ENCODE results near the gene NYAP2. TPM values are rescaled to one million over a fixed set of nuclear protein-coding genes. Genes with fewer than 3 reads are reported as not detected.

Gene NYAP2
- total RNA-seq, 1 donor from 2014 or later = not detected

GRCh38 chr2:225415341-225415740 is 15.8 kb downstream of the NYAP2 start:
- DNase-seq = no peak
- intact Hi-C loops (cut with micrococcal nuclease) = no loop called here
- Histone ChIP-seq H3K9me3 (replicated peaks) (no peaks in the 10 kb centered on the region), H3K27ac (replicated peaks) (no peak overlapping the region), H3K27me3 (ENCODE audit: low read depth) (no peaks in the 10 kb centered on the region), H3K36me3 (no peaks in the 10 kb centered on the region), H3K4me1 (no peaks in the 10 kb centered on the region), H3K4me3 (no peak overlapping the region)
- no peak for TF ChIP-seq CTCF (IDR thresholded peaks at IDR 0.05; ENCODE audit: borderline replicate concordance)

- intact Hi-C loops (cut with micrococcal nuclease) = no loop called here
- Histone ChIP-seq H3K36me3 (no peaks in the 10 kb centered on the region), H3K4me3 (no peak overlapping the region), H3K9me3 (replicated peaks) (no peaks in the 10 kb centered on the region), H3K27ac (replicated peaks) (no peak overlapping the region), H3K27me3 (ENCODE audit: low read depth) (no peaks in the 10 kb centered on the region), H3K4me1 (no peaks in the 10 kb centered on the region)
- no peak for TF ChIP-seq CTCF (IDR thresholded peaks at IDR 0.05; ENCODE audit: borderline replicate concordance)
- DNase-seq = no peak
Measured at GRCh38 chr2:225415792-225416191, 16.3 kb downstream of the NYAP2 start.

GRCh38 chr2:225416616-225417367 is 17.3 kb downstream of the NYAP2 start:
- Histone ChIP-seq H3K36me3 (no peaks in the 10 kb centered on the region), H3K4me3 (no peak overlapping the region), H3K27ac (replicated peaks) (no peak overlapping the region), H3K27me3 (ENCODE audit: low read depth) (no peaks in the 10 kb centered on the region), H3K9me3 (replicated peaks) (no peaks in the 10 kb centered on the region), H3K4me1 (no peaks in the 10 kb centered on the region)
- no peak for TF ChIP-seq CTCF (IDR thresholded peaks at IDR 0.05; ENCODE audit: borderline replicate concordance)
- DNase-seq = no peak
- intact Hi-C loops (cut with micrococcal nuclease) = no loop called here

- DNase-seq = no peak
- intact Hi-C loops (cut with micrococcal nuclease) = no loop called here
- Histone ChIP-seq H3K27ac (replicated peaks) (no peak overlapping the region), H3K27me3 (ENCODE audit: low read depth) (no peaks in the 10 kb centered on the region), H3K9me3 (replicated peaks) (no peaks in the 10 kb centered on the region), H3K4me1 (no peaks in the 10 kb centered on the region), H3K4me3 (no peak overlapping the region), H3K36me3 (no peaks in the 10 kb centered on the region)
- no peak for TF ChIP-seq CTCF (IDR thresholded peaks at IDR 0.05; ENCODE audit: borderline replicate concordance)
Measured at GRCh38 chr2:225419033-225419432, 19.5 kb downstream of the NYAP2 start.

- Histone ChIP-seq H3K4me3 (no peak overlapping the region), H3K27ac (replicated peaks) (no peak overlapping the region), H3K9me3 (replicated peaks) (no peaks in the 10 kb centered on the region), H3K36me3 (no peaks in the 10 kb centered on the region), H3K27me3 (ENCODE audit: low read depth) (no peaks in the 10 kb centered on the region), H3K4me1 (no peaks in the 10 kb centered on the region)
- TF ChIP-seq CTCF (IDR thresholded peaks at IDR 0.05; ENCODE audit: borderline replicate concordance) = no peak
- intact Hi-C loops (cut with micrococcal nuclease) = no loop called here
- no peak for DNase-seq
Measured at GRCh38 chr2:225422145-225422544, 22.6 kb downstream of the NYAP2 start.
